ENCODE results near the gene OR2S2.

GRCh38 chr9:35938474-35939356 is 19.2 kb downstream of the OR2S2 start:
- TF ChIP-seq CTCF (IDR thresholded peaks at IDR 0.05) (no peak), POLR2A (IDR thresholded peaks at IDR 0.05) (no peak)

Measured in stomach (tissue), 4 donors.